ENCODE data around the gene ZG16B.

DNA sequence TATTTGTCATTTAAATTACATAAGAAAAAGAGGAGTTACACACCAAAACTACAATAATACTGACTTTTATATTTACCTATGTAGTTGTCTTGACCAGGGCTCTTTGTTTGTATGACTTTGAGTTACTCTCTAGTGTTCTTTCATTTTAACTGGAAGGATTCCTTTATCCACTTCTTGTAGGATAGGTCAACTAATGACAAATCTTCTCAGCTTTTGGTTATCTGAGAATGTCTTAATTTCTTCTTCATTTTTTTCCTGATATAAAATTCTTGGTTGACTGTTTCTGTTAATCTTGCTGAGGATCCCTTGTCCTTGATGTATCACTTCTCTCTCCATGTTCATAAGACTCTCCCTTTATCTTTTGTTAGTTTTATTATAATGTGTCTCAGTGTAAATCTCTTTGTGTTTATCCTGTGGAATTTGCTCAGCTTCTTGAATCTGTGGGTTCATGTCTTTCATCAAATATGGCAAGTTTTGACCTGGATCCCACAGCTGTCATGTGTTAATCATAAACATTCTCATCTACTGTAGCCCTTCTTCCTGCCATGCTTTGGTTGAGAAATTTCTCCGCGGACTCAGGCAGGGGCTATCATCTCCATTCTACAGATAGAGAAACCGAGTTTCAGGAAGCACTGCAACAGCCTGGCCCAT, 26.4 kb upstream of the ZG16B start:
- TF ChIP-seq POLR2A (IDR thresholded peaks at IDR 0.05; ENCODE audit: low read depth, low read length) (no peak), POLR2AphosphoS5 (IDR thresholded peaks at IDR 0.05; ENCODE audit: low read depth, low read length) (no peak)

Measured in GM12892 (cell line).